ENCODE data around the gene CCNI2.
"Not testable (repeated sequence)": the region's sequence is repeated elsewhere in the genome, so short reads cannot be mapped to it uniquely, and the experiment has no call there.

CCNI2 gene

GRCh38 chr5:132781029-132781428, 33.8 kb downstream of the CCNI2 start:
- no peak for DNase-seq (ENCODE audit: low spot score)

- DNase-seq (ENCODE audit: low spot score), result no peak
Observed at GRCh38 chr5:132782101-132782500, 34.9 kb downstream of the CCNI2 start.

GRCh38 chr5:132785365-132785764, 38.1 kb downstream of the CCNI2 start:
- DNase-seq (ENCODE audit: low spot score), result no peak

GRCh38 chr5:132785864-132786263, 38.6 kb downstream of the CCNI2 start:
- DNase-seq (ENCODE audit: low spot score), result no peak

- no peak for DNase-seq (ENCODE audit: low spot score)
Observed at GRCh38 chr5:132787076-132787475, 39.9 kb downstream of the CCNI2 start.

- no peak for DNase-seq (ENCODE audit: low spot score)
Observed at GRCh38 chr5:132788508-132788907, 41.3 kb downstream of the CCNI2 start.

GRCh38 chr5:132788990-132789886, 42.0 kb downstream of the CCNI2 start:
- DNase-seq (ENCODE audit: low spot score), result no peak

- DNase-seq (ENCODE audit: low spot score), result no peak
Observed at GRCh38 chr5:132790201-132790865, 43.1 kb downstream of the CCNI2 start.

- DNase-seq (ENCODE audit: low spot score), result no peak
Observed at GRCh38 chr5:132791026-132791425, 43.8 kb downstream of the CCNI2 start.

GRCh38 chr5:132797651-132798050, 50.4 kb downstream of the CCNI2 start:
- no peak for DNase-seq (ENCODE audit: low spot score)

- DNase-seq (ENCODE audit: low spot score), result no peak
Observed at GRCh38 chr5:132799392-132799791, 52.2 kb downstream of the CCNI2 start.

- DNase-seq (ENCODE audit: low spot score), result no peak
Observed at GRCh38 chr5:132800545-132800944, 53.3 kb downstream of the CCNI2 start.

- no peak for DNase-seq (ENCODE audit: low spot score)
Observed at GRCh38 chr5:132802044-132802684, 54.9 kb downstream of the CCNI2 start.

GRCh38 chr5:132802685-132803066, 55.5 kb downstream of the CCNI2 start:
- not testable (repeated sequence) for DNase-seq (ENCODE audit: low spot score)

All from D341Med (cell line).